Osteocyte (in vitro differentiated cells): Measurements from ENCODE around the gene OR6B1. TPM values are rescaled to one million over a fixed set of nuclear protein-coding genes. Genes with fewer than 3 reads are reported as not detected.
A peak's percentile ranks its signal among the peaks of the same experiment; 100 is the strongest.

Experiments
- DNase-seq: peaks from one replicate; pipeline ENCODE4 v3.0.0; 2021; ENCODE audit warnings: mixed read lengths; ENCODE audit not compliant: unreplicated experiment; ENCODE audit errors: extremely low spot score
- H3K27ac Mint-ChIP-seq: one replicate; pipeline ENCODE4 v1.8.0; 2021; ENCODE audit warnings: mild to moderate bottlenecking, mixed read lengths; ENCODE audit not compliant: unreplicated experiment
- H3K27me3 Mint-ChIP-seq: one replicate; pipeline ENCODE4 v1.8.0; 2021; ENCODE audit warnings: mixed read lengths; ENCODE audit not compliant: unreplicated experiment
- H3K36me3 Mint-ChIP-seq: one replicate; pipeline ENCODE4 v1.8.0; 2021; ENCODE audit warnings: mixed read lengths; ENCODE audit not compliant: unreplicated experiment
- H3K4me1 Mint-ChIP-seq: one replicate; pipeline ENCODE4 v1.8.0; 2021; ENCODE audit warnings: mixed read lengths; ENCODE audit not compliant: unreplicated experiment
- H3K4me3 Mint-ChIP-seq: one replicate; pipeline ENCODE4 v1.8.0; 2021; ENCODE audit warnings: mild to moderate bottlenecking, moderate library complexity, mixed read lengths; ENCODE audit not compliant: unreplicated experiment
- H3K9me3 Mint-ChIP-seq: one replicate; pipeline ENCODE4 v1.8.0; 2021; ENCODE audit warnings: mixed read lengths; ENCODE audit not compliant: unreplicated experiment
- total RNA-seq: library from RNA; stranded (reverse); gene quantifications from 2 replicates; pipeline ENCODE4 v1.2.1, GENCODE V29; 2021
- TF ChIP-seq, protein P1 (sequence below): fragments of 200-600 bp; sonication (generic); IDR thresholded peaks from 2 replicates; pipeline ENCODE4 v1.5.0; 2021; ENCODE audit warnings: antibody characterized with exemption, mild to moderate bottlenecking, moderate library complexity

The OR6B1 gene
- total RNA-seq, 1 donor from 2014 or later: not detected

DNA sequence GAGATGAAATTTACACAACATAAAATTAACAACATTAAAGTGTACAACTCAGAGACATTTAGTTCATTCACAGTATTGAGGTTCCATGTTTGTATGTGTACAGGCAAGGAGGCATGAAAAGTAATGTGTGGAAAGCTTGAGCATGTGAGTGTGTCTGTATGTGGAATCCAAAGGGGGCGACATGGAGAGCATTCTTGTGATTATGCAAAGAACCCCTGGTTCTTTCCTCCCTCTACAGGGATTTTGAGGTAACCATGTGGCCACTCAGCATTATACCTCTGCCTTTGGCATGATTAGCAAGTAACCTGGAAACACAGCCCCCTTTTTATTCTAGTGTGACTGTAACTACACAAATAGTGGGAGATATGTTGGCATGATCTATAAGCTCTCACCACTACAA lies 24.5 kb upstream of the OR6B1 start:
- no peaks in the 10 kb centered on the region for H3K27me3 Mint-ChIP-seq
- H3K9me3 Mint-ChIP-seq: peaks cover 5% of the 10 kb centered on the region
- peaks cover 22% of the 10 kb centered on the region for H3K4me1 Mint-ChIP-seq
- H3K27ac Mint-ChIP-seq: no peak overlapping the region
- no peak for DNase-seq
- no peak overlapping the region for H3K4me3 Mint-ChIP-seq
- no peaks in the 10 kb centered on the region for H3K36me3 Mint-ChIP-seq
- TF ChIP-seq, protein P1, sequence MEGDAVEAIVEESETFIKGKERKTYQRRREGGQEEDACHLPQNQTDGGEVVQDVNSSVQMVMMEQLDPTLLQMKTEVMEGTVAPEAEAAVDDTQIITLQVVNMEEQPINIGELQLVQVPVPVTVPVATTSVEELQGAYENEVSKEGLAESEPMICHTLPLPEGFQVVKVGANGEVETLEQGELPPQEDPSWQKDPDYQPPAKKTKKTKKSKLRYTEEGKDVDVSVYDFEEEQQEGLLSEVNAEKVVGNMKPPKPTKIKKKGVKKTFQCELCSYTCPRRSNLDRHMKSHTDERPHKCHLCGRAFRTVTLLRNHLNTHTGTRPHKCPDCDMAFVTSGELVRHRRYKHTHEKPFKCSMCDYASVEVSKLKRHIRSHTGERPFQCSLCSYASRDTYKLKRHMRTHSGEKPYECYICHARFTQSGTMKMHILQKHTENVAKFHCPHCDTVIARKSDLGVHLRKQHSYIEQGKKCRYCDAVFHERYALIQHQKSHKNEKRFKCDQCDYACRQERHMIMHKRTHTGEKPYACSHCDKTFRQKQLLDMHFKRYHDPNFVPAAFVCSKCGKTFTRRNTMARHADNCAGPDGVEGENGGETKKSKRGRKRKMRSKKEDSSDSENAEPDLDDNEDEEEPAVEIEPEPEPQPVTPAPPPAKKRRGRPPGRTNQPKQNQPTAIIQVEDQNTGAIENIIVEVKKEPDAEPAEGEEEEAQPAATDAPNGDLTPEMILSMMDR: no peak

DNA sequence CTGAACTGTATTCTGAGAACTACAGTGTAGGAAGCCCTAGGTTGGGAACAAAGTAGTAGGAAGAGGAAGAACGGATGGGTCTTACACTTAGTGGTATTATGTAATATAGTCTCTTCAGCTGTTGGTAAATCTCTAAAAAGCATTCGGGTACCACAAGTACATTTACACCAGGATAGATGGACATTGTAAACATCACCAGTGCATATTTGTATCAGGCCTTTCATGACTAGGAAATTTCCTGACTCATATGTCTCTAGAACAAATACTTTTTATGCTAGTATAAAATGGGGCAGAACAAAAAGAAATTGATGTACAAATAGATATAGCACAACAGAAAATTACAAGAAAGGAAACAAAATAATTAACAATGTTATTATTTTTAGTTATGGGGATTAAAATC lies 21.5 kb upstream of the OR6B1 start:
- H3K36me3 Mint-ChIP-seq: no peaks in the 10 kb centered on the region
- H3K27me3 Mint-ChIP-seq: no peaks in the 10 kb centered on the region
- no peaks in the 10 kb centered on the region for H3K9me3 Mint-ChIP-seq
- peaks cover 22% of the 10 kb centered on the region for H3K4me1 Mint-ChIP-seq
- no peak overlapping the region for H3K27ac Mint-ChIP-seq
- TF ChIP-seq, protein P1: no peak
- DNase-seq: no peak
- H3K4me3 Mint-ChIP-seq: no peak overlapping the region

DNA sequence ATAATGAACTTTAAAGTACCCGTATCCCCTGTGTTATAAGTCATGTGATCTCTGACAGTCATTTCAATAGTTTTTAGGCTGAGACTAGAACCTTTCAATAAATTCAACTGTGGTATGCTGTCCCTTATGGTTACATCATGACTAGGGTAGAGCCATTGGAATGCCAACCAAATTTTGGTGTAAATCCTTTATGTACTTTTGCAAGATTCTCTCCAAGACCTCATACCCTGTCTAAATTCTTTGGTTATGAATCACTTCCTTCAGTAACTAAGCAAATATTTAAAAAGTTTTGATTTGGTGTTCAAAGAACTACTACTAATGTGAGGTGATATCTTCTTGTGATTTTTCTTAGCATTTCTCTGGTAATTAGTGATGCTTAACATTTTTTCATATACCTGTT lies 20.8 kb upstream of the OR6B1 start:
- TF ChIP-seq, protein P1: no peak
- Mint-ChIP-seq H3K4me3 (no peak overlapping the region), H3K4me1 (peaks cover 22% of the 10 kb centered on the region), H3K27me3 (no peaks in the 10 kb centered on the region), H3K36me3 (no peaks in the 10 kb centered on the region), H3K9me3 (no peaks in the 10 kb centered on the region), H3K27ac (peak overlapping the region; percentile 65)
- no peak for DNase-seq

DNA sequence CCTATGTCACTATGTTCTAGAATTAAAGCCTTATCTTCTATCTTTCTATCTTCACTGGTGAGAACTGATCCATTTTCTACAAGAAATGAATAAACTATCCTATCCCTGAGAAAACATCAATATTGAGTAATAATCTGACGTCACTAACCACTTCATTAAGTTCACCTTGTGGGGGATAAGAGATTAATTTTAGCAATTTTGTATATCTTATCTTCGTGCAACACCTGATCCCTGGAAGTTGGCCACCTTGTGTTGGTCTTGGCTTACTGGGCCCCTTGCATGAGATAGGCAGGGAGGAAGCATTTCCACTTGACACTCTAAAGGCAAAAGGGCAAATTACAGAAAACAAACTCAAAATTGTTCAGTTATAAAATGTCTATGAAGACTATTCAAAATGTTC lies 20.1 kb upstream of the OR6B1 start:
- Mint-ChIP-seq H3K9me3 (no peaks in the 10 kb centered on the region), H3K36me3 (no peaks in the 10 kb centered on the region), H3K27me3 (no peaks in the 10 kb centered on the region), H3K27ac (peak overlapping the region; percentile 65), H3K4me1 (peaks cover 22% of the 10 kb centered on the region), H3K4me3 (no peak overlapping the region)
- no peak for DNase-seq
- TF ChIP-seq, protein P1: no peak

DNA sequence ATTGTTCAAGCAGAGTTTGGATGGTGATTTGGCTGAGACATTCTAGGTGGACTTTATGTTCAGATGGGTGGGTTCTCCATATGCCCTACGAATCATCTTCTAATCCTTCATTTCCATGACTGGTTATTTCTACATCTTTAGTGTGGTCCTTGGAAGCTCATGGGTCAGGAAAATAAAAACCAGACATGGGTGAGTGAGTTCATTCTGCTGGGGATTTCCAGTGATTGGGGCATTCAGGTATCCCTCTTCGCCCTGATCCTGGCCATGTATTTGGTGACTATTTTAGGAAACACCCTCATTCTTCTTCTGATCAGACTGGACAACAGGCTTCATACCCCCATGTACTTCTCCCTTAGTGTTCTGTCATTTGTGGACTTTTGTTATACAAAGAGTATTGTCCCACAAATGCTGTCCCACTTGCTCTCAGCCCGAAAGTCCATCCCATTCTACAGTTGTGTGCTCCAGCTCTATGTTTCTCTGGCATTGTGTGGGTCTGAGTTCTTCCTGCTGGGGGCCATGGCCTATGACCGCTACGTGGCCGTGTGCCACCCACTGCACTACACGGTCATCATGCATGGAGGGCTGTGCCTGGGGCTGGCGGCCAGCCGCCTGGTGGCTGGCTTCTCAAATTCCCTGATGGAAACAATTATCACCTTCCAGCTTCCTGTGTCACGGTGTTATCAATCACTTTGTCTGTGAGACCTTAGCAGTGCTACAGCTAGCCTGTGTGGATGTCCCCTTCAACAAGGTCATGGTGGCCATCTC lies 19.2 kb upstream of the OR6B1 start:
- H3K27me3 Mint-ChIP-seq: no peaks in the 10 kb centered on the region
- no peak overlapping the region for H3K27ac Mint-ChIP-seq
- no peak overlapping the region for H3K4me3 Mint-ChIP-seq
- H3K4me1 Mint-ChIP-seq: peaks cover 22% of the 10 kb centered on the region
- no peak for DNase-seq
- no peaks in the 10 kb centered on the region for H3K36me3 Mint-ChIP-seq
- TF ChIP-seq, protein P1: no peak
- no peaks in the 10 kb centered on the region for H3K9me3 Mint-ChIP-seq
